Measurements from ENCODE around the gene FAM117B. TPM values are rescaled to one million over a fixed set of nuclear protein-coding genes. Genes with fewer than 3 reads are reported as not detected.
"Not testable (repeated sequence)": the region's sequence is repeated elsewhere in the genome, so short reads cannot be mapped to it uniquely, and the experiment has no call there.

FAM117B gene
- total RNA-seq, 2 donors from 2014 or later: 1.5 to 3.0 TPM

DNA sequence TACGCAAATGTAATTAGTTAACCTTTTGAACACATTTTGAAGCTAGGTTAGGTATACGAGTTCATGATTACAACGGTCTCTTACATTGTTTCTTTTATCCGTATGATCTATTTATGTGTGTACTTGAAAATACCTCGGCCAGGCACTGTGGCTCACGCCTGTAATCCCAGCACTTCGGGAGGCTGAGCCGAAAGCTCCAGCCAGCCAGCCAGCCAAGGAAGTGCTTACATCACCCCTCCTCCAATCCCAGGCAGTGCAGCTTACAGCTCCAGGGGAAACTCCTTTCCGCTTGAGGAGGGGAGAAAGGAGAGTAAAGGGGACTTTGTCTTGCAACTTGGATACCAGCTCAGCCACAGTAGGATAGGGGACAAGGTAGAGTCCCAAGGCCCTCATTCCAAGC lies 171.1 kb downstream of the FAM117B start:
- H3K9me3 Mint-ChIP-seq; H3K27ac Mint-ChIP-seq; H3K36me3 Mint-ChIP-seq; H3K27me3 Mint-ChIP-seq; H3K4me3 Mint-ChIP-seq; DNase-seq (ENCODE audit: low spot score); ATAC-seq; H3K4me1 Mint-ChIP-seq (ENCODE audit: low read depth in 2 of 2): not testable (repeated sequence)

DNA sequence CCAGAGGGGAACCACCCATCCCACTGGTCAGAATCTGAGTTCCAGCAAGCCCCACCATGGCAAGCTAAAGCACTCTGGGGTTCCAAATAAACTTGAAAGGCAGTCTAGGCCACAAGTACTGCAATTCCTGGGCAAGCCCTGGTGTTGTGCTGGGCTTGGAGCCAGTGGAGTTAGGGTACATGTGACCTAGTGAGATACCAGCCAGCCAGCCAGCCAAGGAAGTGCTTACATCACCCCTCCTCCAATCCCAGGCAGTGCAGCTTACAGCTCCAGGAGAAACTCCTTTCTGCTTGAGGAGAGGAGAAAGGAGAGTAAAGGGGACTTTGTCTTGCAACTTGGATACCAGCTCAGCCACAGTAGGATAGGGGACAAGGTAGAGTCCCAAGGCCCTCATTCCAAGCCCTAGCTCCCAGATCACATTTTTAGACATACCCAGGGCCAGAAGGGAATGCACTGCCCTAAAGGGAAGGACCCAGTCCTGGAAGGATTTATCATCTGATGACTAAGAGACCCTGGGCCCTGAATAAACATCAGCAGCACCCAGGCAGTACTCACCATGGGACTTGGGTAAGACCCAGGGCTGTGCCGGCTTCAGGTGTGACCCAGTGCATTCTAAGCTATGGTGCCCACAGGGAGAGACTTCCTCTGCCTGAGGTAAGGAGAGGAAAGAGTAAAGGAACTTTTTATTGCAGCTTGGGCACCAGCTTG lies 172.8 kb downstream of the FAM117B start:
- H3K4me1 Mint-ChIP-seq (ENCODE audit: low read depth in 2 of 2): not testable (repeated sequence)

DNA sequence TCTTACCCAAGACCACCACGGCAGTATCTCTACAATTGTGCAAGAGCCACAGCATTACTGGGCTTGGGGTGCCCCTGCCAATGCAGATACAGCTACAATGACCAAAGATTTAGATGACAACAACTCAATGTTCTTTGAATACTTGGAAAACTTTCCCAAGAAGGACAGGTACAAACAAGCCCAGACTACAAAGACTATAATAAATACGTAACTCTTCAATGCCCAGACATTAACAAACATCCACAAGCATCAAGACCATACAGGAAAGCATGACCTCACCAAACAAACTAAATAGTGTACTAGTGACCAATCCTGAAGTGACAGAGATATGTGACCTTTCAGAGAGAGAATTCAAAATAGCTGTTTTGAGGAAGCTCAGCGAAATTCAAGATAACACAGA lies 174.0 kb downstream of the FAM117B start:
- Mint-ChIP-seq H3K9me3 (no peaks in the 10 kb centered on the region), H3K27me3 (no peaks in the 10 kb centered on the region), H3K4me3 (no peak overlapping the region), H3K4me1 (ENCODE audit: low read depth in 2 of 2) (no peaks in the 10 kb centered on the region), H3K36me3 (peaks cover 4% of the 10 kb centered on the region), H3K27ac (no peak overlapping the region)
- ATAC-seq: no peak
- DNase-seq (ENCODE audit: low spot score): no peak

More for the DNA sequence above, 172.8 kb downstream of the FAM117B start:
- not testable (repeated sequence) for DNase-seq (ENCODE audit: low spot score); H3K9me3 Mint-ChIP-seq; H3K27me3 Mint-ChIP-seq; H3K4me3 Mint-ChIP-seq; H3K27ac Mint-ChIP-seq; H3K36me3 Mint-ChIP-seq
- ATAC-seq: peak in 1 of 2 donors; percentile 50

DNA sequence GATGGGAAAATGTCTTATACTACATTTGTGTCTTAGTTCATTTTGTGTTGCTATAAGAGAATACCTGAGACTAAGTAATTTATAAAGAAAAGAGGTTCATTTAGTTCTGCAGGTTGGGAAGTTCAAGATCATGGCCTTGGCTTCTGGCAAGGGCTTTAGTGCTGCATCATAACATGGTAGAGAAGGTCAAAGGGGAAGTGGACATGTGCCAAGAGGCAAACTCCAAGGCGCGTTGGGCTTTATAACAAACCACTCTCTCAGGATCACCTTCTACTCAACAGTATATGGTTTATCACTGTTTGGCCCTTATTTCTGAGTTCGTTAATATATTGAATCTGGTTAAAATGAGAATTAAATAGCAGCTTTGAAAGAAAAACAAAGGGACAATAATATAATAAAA lies 178.6 kb downstream of the FAM117B start:
- Mint-ChIP-seq H3K27me3 (no peaks in the 10 kb centered on the region), H3K27ac (no peak overlapping the region), H3K4me1 (ENCODE audit: low read depth in 2 of 2) (no peaks in the 10 kb centered on the region), H3K9me3 (no peaks in the 10 kb centered on the region), H3K4me3 (no peak overlapping the region), H3K36me3 (peaks cover 8% of the 10 kb centered on the region)
- ATAC-seq (no peak), DNase-seq (ENCODE audit: low spot score) (no peak)

DNA sequence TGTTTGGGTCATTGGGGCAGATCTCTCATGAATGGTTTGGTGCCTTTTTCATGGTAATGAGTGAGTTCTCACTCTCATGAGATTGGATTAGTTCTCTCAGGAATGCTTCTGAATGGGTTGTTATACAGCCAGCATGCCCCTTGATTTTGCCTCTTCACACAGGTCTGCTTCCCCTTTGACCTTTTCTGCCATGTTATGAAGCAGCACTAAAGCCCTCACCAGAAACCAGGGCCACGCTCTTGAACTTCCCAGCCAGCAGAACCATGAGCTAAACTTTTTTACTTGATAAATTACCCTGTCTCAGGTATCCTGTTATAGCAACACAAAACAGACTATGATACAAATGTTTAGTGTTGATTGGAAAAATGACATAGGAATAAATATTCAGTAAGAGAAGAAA lies 179.5 kb downstream of the FAM117B start:
- DNase-seq (ENCODE audit: low spot score) (no peak), ATAC-seq (no peak)
- Mint-ChIP-seq H3K36me3 (peaks cover 4% of the 10 kb centered on the region), H3K4me3 (no peak overlapping the region), H3K9me3 (no peaks in the 10 kb centered on the region), H3K27me3 (no peaks in the 10 kb centered on the region), H3K27ac (no peak overlapping the region), H3K4me1 (ENCODE audit: low read depth in 2 of 2) (no peaks in the 10 kb centered on the region)

DNA sequence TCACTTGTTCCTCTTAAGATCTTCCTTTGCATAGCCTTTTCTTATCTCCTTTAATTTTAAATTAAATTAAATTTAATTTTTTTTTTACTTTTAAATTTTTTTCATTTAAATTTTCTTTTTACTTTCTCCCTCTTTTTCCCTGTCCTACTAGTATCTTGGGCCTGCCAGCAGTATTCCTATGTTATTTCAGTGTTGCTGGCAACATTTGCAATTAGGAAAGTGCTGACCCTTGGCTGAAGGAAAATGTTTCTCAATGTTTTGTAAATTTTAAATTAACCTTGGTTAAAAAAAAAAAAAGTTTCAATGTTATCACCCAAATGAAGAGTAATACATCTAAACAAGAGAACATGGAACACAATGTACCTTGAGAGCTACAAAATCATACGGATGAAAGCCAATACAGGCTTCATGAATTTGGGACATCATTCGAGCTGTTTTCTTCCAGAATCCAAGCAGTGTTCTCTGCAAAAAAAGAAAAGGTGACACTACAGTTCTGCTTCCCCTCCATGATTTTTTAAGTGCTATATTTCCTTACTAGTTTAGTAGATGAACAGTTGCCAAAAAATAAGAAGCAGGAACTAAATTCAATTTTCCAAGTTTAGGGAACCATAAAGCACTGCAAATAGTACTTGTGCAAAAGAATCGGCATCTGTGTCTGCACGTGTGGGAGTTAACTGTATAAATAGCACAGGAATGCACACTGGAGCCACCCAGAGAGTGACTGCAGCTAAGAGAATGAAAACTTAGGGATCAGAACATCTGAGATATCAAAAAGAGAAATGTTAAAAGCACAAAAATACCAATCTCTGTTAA lies 181.0 kb downstream of the FAM117B start:
- Mint-ChIP-seq H3K27me3 (no peaks in the 10 kb centered on the region), H3K4me1 (ENCODE audit: low read depth in 2 of 2) (no peaks in the 10 kb centered on the region), H3K9me3 (no peaks in the 10 kb centered on the region), H3K36me3 (peaks cover 4% of the 10 kb centered on the region), H3K27ac (no peak overlapping the region), H3K4me3 (no peak overlapping the region)
- ATAC-seq (no peak), DNase-seq (ENCODE audit: low spot score) (no peak)

DNA sequence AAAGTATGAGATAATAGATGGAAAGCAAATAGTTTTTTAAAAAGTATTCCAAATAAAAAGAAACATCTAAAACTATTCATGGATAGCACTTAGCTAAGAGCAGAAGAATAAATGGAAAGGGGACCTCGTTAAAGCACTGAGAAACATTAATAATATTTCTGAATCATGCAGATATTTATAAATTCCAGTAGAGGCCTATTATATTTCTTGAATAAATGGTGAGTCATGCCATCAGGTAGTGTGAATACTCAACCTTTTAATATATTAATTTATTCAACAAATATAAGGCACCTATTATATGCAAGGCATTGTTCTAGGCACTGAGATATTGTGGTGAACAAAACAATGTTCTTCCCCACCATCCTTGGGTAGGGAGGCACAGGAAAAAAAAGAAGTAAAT lies 183.0 kb downstream of the FAM117B start:
- Mint-ChIP-seq H3K4me3 (no peak overlapping the region), H3K36me3 (peaks cover 4% of the 10 kb centered on the region), H3K27me3 (no peaks in the 10 kb centered on the region), H3K27ac (no peak overlapping the region), H3K4me1 (ENCODE audit: low read depth in 2 of 2) (no peaks in the 10 kb centered on the region), H3K9me3 (no peaks in the 10 kb centered on the region)
- DNase-seq (ENCODE audit: low spot score): no peak
- no peak for ATAC-seq

DNA sequence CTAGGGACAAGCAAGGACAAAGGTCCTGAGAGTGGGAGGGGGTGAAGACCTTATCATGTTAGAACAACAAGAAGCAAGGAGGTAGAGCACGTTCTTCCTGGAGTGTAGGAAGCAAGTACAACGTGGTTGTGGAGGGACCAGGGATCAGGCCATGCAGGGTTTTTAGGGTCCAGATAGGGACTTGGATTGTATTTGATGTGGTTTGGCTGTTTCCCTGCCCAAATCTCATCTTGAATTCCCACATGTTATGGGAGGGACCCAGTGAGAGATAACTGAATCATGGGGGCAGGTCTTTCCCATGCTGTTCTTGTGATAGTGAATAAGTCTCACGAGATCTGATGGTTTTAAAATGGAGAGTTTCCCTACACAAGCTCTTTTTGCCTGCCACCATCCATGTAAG lies 183.6 kb downstream of the FAM117B start:
- H3K27me3 Mint-ChIP-seq: no peaks in the 10 kb centered on the region
- no peak for DNase-seq (ENCODE audit: low spot score)
- H3K4me1 Mint-ChIP-seq (ENCODE audit: low read depth in 2 of 2): no peaks in the 10 kb centered on the region
- no peak overlapping the region for H3K4me3 Mint-ChIP-seq
- no peaks in the 10 kb centered on the region for H3K9me3 Mint-ChIP-seq
- no peak for ATAC-seq
- no peak overlapping the region for H3K27ac Mint-ChIP-seq
- peaks cover 4% of the 10 kb centered on the region for H3K36me3 Mint-ChIP-seq

Other genes starting within 250 kb of the FAM117B start
- 1 to 10 TPM; 5.2 to 9.7 TPM for gene ICA1L, start 236.8 kb downstream of the FAM117B start, total RNA-seq